ENCODE measurements around the gene DAAM1. TPM values are rescaled to one million over a fixed set of nuclear protein-coding genes. Genes with fewer than 3 reads are reported as not detected.

DAAM1 gene
- polyA plus RNA-seq, 1 donor from 2014 or later = 161 TPM

- Histone ChIP-seq H3K27ac (ENCODE audit: low read length) (no peak overlapping the region), H3F3A (ENCODE audit: insufficient read depth, low read length, poor library complexity, severe bottlenecking) (peaks cover 3% of the 10 kb centered on the region), H3K9me3 (ENCODE audit: low read length) (no peaks in the 10 kb centered on the region), H3K79me2 (replicated peaks; ENCODE audit: insufficient read depth, low read length) (no peaks in the 10 kb centered on the region), H3K27me3 (ENCODE audit: insufficient read depth, low read depth, low read length) (no peaks in the 10 kb centered on the region), H3K36me3 (ENCODE audit: insufficient read depth, low read length) (no peaks in the 10 kb centered on the region), H3K9me2 (ENCODE audit: insufficient read depth, low read length) (no peaks in the 10 kb centered on the region), H3K9ac (ENCODE audit: low read length) (no peak overlapping the region), H3K4me2 (ENCODE audit: low read length) (no peak overlapping the region), H3K4me3 (ENCODE audit: low read length) (no peak overlapping the region), H4K20me1 (ENCODE audit: insufficient read depth) (no peaks in the 10 kb centered on the region), H2AFZ (ENCODE audit: low read depth, low read length) (no peak overlapping the region)
- TF ChIP-seq TAF1 (IDR thresholded peaks at IDR 0.05; ENCODE audit: low read depth) (no peak), RAD21 (conservative IDR thresholded peaks at IDR 0.05) (no peak), POLR2AphosphoS5 (IDR thresholded peaks at IDR 0.05) (no peak), MXI1 (conservative IDR thresholded peaks at IDR 0.05; ENCODE audit: poor library complexity, severe bottlenecking) (no peak), EZH2 (IDR thresholded peaks at IDR 0.05; ENCODE audit: borderline replicate concordance, insufficient read depth, low read length, poor library complexity, severe bottlenecking) (no peak), EP300 (conservative IDR thresholded peaks at IDR 0.05; ENCODE audit: poor library complexity, severe bottlenecking) (no peak), SMC3 (conservative IDR thresholded peaks at IDR 0.05; ENCODE audit: poor library complexity) (no peak)
- TF ChIP-seq, protein P1, sequence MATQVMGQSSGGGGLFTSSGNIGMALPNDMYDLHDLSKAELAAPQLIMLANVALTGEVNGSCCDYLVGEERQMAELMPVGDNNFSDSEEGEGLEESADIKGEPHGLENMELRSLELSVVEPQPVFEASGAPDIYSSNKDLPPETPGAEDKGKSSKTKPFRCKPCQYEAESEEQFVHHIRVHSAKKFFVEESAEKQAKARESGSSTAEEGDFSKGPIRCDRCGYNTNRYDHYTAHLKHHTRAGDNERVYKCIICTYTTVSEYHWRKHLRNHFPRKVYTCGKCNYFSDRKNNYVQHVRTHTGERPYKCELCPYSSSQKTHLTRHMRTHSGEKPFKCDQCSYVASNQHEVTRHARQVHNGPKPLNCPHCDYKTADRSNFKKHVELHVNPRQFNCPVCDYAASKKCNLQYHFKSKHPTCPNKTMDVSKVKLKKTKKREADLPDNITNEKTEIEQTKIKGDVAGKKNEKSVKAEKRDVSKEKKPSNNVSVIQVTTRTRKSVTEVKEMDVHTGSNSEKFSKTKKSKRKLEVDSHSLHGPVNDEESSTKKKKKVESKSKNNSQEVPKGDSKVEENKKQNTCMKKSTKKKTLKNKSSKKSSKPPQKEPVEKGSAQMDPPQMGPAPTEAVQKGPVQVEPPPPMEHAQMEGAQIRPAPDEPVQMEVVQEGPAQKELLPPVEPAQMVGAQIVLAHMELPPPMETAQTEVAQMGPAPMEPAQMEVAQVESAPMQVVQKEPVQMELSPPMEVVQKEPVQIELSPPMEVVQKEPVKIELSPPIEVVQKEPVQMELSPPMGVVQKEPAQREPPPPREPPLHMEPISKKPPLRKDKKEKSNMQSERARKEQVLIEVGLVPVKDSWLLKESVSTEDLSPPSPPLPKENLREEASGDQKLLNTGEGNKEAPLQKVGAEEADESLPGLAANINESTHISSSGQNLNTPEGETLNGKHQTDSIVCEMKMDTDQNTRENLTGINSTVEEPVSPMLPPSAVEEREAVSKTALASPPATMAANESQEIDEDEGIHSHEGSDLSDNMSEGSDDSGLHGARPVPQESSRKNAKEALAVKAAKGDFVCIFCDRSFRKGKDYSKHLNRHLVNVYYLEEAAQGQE (IDR thresholded peaks at IDR 0.05; ENCODE audit: borderline replicate concordance) = no peak
- TF ChIP-seq, protein P2, sequence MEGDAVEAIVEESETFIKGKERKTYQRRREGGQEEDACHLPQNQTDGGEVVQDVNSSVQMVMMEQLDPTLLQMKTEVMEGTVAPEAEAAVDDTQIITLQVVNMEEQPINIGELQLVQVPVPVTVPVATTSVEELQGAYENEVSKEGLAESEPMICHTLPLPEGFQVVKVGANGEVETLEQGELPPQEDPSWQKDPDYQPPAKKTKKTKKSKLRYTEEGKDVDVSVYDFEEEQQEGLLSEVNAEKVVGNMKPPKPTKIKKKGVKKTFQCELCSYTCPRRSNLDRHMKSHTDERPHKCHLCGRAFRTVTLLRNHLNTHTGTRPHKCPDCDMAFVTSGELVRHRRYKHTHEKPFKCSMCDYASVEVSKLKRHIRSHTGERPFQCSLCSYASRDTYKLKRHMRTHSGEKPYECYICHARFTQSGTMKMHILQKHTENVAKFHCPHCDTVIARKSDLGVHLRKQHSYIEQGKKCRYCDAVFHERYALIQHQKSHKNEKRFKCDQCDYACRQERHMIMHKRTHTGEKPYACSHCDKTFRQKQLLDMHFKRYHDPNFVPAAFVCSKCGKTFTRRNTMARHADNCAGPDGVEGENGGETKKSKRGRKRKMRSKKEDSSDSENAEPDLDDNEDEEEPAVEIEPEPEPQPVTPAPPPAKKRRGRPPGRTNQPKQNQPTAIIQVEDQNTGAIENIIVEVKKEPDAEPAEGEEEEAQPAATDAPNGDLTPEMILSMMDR (IDR thresholded peaks at IDR 0.05; ENCODE audit: poor library complexity, severe bottlenecking) = no peak
These were observed 37.5 kb upstream of the DAAM1 start for GRCh38 chr14:59150990-59151389.

- no peak overlapping the region for H3K4me2 ChIP-seq (ENCODE audit: low read length)
- no peak overlapping the region for H3K4me3 ChIP-seq (ENCODE audit: low read length)
- H2AFZ ChIP-seq (ENCODE audit: low read depth, low read length) = no peak overlapping the region
- no peaks in the 10 kb centered on the region for H3K79me2 ChIP-seq (replicated peaks; ENCODE audit: insufficient read depth, low read length)
- H3K9me2 ChIP-seq (ENCODE audit: insufficient read depth, low read length) = no peaks in the 10 kb centered on the region
- no peak overlapping the region for H3K27ac ChIP-seq (ENCODE audit: low read length)
- H3K9me3 ChIP-seq (ENCODE audit: low read length) = no peaks in the 10 kb centered on the region
- TF ChIP-seq, protein P2 (IDR thresholded peaks at IDR 0.05; ENCODE audit: poor library complexity, severe bottlenecking) = no peak
- TF ChIP-seq EZH2 (IDR thresholded peaks at IDR 0.05; ENCODE audit: borderline replicate concordance, insufficient read depth, low read length, poor library complexity, severe bottlenecking) = no peak
- TF ChIP-seq, protein P1 (IDR thresholded peaks at IDR 0.05; ENCODE audit: borderline replicate concordance) = no peak
- TF ChIP-seq SMC3 (conservative IDR thresholded peaks at IDR 0.05; ENCODE audit: poor library complexity) = no peak
- TF ChIP-seq EP300 (conservative IDR thresholded peaks at IDR 0.05; ENCODE audit: poor library complexity, severe bottlenecking) = no peak
- TF ChIP-seq TAF1 (IDR thresholded peaks at IDR 0.05; ENCODE audit: low read depth) = no peak
- TF ChIP-seq MXI1 (conservative IDR thresholded peaks at IDR 0.05; ENCODE audit: poor library complexity, severe bottlenecking) = no peak
- no peak for TF ChIP-seq POLR2AphosphoS5 (IDR thresholded peaks at IDR 0.05)
- no peak for TF ChIP-seq RAD21 (conservative IDR thresholded peaks at IDR 0.05)
- H4K20me1 ChIP-seq (ENCODE audit: insufficient read depth) = no peaks in the 10 kb centered on the region
- H3K36me3 ChIP-seq (ENCODE audit: insufficient read depth, low read length) = no peaks in the 10 kb centered on the region
- H3K9ac ChIP-seq (ENCODE audit: low read length) = no peak overlapping the region
- H3K27me3 ChIP-seq (ENCODE audit: insufficient read depth, low read depth, low read length) = no peaks in the 10 kb centered on the region
- no peaks in the 10 kb centered on the region for H3F3A ChIP-seq (ENCODE audit: insufficient read depth, low read length, poor library complexity, severe bottlenecking)
These were observed 34.1 kb upstream of the DAAM1 start for GRCh38 chr14:59154373-59154772.

Measured in neural cell (in vitro differentiated cells).